ENCODE data around the gene KRT79.
"Not testable (repeated sequence)": the region's sequence is repeated elsewhere in the genome, so short reads cannot be mapped to it uniquely, and the experiment has no call there.

KRT79 gene

DNA sequence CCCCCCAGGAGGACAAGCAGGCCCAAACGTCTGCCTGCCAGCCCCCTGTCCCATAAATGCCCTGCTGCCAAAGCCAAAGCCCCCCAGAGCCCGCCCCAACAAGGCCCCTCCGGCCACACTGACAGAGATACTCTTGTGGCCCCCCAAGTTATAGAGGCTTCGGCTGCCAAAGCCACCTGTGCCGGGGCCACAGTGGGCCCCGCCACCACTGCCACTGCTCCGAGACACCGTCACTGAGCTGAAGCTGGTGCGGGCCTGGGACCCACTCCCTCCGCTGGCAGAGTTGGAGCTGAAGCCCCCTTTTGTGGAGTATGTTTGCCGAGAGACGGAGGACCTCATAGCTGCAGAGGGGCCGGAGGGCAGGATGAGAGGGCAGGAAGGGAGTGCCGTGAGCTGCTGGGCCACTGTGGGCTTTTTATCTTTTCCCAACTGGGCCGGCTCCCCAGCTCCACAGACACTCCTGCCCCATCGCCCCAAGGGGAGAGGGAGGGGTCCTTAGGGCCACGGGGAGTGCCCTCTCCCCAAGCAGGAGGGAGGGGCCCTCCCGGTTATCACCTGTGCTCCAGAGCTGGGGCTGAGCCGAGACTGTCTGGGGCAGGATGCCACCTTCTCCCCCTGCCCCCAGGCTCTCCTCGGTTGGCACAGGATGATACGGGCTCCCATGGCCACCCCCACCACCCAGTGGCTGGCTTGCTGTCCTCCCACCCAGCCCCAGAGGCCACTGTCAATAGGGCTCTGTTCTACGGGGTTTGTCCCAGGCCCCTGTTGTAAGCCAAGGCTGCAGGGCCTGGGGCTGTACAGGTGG, at the start of gene KRT79:
KRT79 (minus strand) TSS at position 390 of the 805 bp plus-strand sequence; CDS start at position 339, 51 bp downstream.
- DNase-seq: no peak

DNA sequence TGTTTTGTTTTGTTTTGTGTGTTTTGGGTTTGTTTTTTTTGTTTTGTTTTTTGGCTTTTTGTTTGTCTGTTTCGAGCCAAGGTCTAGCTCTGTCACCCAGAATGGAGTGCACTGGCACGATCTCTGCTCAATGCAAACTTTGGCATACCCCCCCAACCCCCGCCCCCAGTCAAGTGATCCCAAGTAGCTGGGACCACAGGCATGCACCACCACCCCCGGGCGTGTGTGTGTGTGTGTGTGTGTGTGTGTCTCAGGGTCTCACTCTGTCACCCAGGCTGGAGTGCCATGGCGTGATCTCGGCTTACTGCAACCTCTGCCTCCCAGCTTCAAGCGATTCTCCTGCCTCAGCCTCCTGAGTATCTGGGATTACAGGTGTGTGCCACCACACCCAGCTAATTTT, 46.4 kb upstream of the KRT79 start:
- not testable (repeated sequence) for DNase-seq

DNA sequence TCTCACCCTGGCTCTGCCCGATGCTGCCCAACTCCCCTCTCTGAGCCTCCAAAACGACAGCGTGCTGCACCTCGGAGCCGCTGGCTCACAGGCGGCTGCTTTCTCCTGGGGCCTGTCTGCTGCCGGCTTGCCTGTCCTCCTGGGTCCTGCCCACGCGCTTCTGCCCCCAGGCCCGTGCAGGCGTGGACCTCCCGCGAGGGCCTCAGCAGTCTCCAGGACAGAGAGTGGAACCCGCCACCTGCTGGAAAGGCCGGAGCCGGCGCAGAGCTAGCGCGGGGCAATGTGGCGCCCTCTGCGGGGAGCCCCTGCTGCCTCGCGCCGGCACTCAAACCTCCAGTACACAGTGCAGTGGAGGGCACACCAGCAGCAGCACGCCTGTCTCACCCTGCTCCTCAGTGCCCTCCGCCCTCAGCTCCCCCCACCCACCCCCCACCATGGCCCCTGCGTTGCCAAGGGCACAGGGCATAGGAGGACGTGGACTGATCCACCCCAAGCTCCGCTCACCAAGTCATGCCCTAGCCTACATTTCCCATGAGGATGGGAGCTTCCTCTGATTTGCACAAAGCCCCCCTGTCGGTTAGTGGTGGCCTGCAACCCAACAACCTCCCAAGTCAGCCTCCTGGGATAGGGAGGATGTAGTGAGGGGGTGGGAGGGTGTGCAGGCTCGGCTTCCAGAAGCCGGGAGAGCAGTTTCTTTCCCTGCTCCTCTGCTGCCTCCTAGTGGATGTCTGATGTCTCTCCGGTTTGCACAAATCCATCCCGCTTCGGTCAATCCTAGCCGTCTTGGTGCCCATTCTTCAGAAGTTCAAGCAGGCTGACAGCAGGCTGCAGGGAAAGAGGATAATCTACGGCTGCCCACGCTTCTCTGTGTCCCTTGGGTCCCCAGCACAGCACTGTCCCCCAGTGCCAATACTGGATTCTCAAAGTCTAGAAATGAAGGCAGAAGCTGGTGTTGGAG, 45.6 kb upstream of the KRT79 start:
- DNase-seq: peak; percentile 84

DNA sequence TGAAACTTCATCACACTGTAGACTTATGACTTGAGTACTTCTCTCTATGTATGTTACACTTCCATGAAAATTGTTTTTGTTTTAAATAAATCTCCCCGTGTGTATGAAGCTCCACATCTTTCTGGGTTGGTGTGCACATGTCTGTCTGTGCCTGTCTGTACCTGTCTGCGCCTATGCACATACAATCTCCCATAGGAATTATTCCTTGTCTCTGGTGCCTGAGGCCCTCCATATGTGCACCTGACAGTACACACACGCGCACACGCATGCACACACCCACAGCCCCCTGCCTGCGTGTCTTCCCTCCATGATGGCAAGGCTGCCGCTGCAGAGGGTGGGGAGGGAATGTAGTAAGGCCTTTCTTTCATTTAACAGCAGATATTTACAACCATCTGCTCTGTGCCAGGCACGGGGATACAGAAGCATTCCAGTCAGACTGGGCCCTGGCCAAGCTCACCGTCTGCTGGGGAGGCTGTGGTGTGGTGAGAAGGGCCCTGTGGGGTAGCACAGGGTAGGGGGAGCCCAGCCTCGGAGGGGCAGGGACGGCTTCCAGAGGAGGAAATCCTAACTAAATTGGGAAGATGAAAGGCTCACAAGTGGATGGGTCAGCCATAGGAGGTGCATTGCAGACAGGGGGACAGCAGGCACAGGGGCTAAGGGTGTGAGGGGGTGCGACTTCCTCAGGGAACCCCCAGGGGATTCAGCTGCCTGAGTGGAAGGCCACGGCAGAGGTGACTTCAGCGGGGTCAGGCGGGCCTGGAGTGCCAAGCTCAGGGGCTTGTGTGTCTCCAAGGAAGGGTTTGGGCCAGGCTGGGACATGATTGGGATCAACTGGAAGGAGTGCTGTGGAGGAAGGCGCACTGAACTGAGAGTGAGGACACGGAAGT, 44.6 kb upstream of the KRT79 start:
- DNase-seq: no peak

DNA sequence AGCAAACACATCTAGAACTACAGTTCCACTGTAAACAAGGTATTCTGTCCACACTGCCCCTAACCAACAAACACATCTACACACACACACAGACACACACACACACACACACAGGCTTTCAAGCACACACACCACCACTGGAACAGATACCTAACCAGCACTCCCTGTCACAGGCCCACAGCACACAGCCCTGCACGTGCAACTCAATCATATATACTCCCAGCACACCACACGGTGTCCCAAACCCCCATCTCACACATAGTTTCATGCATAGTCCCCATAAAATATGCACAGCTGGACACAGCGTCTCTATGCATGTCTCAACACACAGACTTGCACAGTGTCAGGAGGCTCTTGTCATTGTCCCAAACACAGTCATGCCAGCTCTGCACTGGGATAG, 43.1 kb upstream of the KRT79 start:
- no peak for DNase-seq

DNA sequence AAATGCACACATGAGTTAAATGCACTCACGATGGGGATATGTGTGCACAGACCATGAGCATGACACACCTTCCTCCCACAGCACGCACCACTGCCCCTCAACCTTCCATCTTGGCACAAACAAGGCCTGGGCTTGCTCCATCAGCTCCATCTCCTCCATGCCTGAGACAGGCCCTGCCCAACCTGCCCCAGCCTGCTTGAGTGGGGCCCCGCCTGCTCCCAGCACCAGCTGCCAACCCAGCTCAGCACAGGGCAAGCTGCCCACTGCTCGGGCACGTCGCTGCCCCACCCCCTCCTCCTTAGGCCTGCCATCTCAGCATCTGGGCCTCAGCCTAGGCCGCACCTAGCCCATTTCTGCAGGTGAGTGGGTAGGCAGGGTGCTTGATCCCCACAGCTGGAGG, 42.3 kb upstream of the KRT79 start:
- no peak for DNase-seq

DNA sequence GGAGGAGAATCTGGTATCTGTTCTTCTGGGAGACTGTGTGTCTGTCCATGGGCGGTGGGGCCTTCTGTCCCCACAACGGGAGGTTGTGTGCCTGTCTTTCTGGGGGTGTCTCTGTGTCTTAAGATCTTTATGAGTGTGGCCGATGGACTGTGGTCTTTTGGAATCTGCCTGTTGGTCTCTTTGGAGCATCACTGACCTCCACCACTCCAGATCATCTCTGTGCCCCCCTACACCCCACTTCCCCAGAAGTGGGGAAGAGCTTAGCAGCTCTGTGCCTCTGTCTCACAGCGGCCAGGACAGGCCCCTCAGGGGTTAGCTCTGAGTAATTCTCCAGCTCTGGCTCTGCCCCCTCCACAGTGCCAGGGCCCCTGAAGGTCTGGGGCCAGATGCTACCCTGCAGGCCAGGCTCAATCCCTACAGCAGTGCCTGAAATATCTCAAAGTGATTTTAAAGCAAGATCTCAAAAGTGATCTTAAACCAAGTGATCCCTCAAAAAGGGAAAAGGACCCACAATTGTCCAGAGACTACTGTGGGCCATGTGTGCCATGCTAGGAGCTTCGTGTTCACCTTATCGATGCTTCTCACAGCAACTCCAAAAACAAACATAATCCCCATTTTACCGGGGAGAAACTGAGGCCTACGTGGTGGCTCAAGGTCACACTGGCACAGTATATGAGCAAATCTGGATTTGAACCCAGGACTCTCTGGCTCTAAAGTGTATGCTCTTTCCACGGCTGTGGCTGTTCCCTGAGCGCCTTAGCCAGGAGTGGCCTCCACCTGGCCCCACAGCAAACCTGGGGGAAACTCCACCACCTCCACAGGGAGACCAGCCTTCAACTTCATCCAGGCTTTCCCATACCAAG, 40.7 kb upstream of the KRT79 start:
- DNase-seq: no peak

DNA sequence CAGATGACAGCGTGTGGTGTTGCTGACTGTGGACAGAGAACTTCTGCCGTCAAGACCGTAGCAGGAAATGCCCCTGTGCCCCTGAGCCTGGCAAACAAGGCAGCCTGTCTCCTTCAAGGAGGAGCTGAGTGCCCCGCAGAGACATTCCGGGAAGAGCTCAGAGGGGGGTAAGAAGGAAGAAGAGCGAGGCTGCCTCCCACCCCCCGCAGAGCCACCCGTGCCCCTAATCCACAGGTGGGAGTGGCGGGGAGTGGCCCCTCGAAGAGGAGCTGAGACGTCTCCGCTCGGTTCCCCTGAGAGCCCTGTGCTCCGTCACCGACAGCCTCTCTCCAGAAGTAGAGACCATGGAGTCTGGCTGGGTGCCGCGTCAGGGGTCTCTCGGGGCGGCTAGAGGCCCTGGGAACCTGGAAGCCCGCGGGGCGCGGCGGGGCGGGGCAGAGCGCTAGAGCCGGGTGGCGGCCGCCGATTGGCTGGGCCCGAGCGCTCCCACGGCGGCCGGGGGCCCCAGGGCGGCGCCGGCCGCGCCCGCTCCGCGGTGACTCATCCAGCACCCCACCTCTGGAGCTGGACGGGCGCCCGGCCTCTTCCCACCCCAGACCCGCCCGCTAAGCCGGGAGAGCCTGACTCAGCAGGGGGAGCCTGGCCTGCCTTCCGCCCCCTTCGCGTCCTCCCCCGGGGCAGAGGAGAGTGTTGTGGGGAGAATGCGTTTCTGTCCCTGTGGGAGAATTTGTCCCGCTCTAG, 39.9 kb upstream of the KRT79 start:
- peak; percentile 84 for DNase-seq

DNA sequence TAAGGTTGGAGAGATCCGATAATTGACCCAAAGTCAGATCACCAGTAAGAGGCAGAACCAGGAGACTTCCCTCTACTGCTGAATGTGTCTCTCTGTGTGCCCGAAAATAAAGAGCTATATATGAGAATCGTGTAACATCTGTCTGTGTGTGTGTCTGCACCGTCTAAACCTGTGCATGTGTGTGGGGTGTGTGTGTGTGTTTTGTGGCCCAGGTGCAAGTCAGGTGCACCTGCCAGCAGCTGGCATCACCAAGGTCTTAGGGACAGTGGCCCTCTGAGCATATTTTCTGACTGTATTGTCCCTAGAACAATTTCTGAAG, 39.4 kb upstream of the KRT79 start:
- no peak for DNase-seq

DNA sequence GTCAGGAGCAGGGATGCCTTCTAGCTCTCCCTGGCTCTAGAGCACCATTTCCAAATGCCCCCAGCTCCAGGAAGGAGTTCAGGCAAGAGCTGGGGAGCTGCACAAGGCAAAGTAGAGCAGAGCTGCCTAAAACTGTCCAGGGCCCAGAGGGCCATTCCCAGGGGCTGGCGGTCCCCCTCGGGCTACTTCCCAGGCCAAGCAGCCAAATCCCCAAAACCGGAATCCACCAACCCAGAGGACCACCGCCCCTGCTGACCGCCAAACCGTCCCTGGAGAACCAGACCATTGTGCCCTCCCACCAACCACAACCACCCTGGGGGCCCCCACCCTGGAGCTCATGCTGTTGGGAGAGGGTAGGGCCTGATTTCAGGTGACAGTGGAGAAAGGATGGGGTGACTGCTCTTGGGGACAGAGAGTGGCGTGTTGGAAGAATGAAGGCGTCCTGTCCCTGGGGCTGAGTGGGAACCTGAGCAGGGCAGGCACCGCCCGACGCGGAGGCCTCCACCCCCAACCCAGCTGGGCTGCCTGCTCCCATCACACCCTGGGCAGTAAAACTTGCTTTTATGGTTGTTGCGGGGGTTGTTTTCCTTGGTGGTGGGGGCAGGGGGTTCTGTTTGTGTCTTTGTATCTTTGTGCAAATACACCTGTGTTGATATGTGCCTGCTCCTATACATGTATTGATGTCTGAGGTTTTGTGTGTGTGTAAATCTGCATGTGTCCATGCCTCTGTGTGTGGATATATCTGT, 38.7 kb upstream of the KRT79 start:
- no peak for DNase-seq

DNA sequence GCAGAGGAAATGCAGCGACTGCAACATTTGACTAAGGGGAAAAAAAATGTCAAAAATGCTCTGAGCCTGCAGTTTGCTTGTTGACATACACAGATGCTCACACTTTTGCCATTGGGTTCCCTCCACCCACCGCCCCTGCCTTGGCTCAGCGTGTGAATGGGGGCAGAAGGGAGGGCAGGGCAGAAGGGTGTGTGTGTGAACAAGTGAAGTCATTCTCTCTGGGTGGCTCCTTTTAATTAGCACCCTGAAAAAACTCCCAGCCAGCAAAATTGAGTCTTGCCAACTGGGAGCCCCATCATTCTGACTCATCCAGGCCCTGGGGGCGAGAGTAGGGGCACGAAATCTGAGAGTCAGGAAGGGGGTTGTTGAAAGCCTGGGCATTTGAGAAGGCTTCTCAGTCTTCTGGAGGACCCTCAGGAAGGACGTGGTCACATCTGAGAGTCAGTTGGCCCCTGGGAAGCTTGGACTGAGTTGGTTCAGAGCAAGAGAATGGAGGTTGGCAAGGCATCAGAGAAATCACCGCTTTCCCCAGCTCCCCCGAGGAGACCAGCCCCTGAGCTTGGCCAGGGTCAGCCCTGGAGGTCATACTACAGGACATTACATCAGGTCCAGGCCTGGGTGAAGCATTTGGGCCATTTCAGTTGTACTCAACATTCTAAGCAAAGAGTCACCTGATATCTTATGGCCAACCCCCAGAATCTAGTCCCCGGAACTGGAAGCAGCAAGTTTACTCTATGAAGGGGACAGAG, 37.4 kb upstream of the KRT79 start:
- DNase-seq: peak; percentile 51

DNA sequence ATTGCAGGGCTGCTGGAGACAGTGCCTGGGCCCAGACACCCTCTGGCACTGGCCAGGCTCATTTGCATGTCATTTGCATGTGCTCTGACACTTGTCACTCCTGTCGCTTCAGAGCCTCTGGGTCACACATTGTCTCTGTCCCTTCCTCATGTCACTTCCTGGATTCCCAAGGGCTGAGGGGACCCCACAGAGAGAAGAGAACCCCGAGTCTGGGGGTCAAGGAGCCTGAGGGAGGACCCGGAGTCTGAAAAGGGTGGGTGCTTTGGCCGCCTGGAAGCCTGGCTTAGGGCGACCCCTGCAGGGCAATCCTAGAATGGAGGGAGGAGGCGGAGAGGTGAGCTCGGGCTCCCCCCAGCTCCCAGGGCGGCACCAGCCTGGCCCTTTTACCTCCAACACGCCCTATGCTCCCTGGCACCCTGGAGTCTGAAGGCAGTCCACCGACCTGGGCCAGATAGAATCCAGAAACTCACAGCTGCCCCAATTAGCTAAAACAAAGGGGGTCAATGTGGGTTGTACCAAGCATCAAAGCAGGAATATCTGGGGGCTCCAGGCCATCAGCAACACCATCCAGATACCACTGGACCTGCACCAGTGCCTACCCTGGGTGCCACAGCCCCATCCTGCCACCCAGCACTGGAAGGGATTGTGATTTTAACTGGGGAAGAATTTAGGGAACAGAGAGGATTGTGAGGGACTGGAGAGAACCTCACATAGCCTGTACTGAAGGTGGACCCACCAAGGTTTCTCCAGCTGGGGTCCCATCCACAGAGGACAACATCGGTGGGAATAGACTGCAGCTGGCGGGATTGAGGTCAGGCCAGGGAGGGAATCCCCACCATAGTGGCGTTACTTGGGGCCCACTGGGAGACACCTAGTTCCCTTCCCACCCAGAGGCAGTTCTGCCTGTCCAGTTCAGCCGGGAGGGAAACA, 36.5 kb upstream of the KRT79 start:
- peak; percentile 59 for DNase-seq

DNA sequence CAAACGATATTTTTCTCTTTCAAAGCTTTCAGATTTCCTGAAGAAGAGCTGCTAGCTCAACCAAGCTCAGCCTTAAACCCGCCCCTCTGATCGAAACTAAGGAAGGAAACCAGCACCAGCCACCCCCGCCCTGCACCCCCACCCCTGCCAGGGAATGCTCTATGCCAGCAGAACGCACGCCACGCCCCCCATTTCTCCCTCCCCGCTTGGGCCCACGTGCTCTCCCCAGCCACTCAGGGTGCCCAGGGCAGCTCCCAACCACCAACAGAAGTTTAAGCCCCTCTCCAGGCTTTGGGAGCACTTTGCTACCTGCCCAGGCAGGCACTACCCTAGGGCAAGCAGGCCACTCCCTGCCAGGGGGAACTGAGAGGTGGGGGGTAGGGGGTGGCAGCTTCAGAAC, 33.5 kb upstream of the KRT79 start:
- peak; percentile 75 for DNase-seq

DNA sequence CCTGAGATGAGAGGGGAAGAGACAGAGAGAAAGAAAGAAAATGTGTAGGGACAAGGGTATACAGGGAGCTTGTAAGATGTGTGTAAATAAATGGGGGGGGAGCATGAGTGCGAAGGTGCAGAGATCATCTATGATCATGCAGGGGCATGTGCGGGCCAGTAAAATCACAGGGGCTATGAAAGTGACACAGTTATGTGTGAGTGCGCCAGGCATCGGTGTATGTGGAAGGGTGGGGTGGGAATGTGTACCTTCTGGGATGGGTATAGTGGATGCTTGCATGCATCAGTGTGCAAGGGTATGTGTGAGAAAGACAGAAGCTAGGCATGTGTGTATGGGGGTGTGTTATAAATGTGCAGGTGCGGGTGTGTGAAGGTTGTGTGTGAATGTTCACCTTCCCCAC, 33.0 kb upstream of the KRT79 start:
- no peak for DNase-seq

DNA sequence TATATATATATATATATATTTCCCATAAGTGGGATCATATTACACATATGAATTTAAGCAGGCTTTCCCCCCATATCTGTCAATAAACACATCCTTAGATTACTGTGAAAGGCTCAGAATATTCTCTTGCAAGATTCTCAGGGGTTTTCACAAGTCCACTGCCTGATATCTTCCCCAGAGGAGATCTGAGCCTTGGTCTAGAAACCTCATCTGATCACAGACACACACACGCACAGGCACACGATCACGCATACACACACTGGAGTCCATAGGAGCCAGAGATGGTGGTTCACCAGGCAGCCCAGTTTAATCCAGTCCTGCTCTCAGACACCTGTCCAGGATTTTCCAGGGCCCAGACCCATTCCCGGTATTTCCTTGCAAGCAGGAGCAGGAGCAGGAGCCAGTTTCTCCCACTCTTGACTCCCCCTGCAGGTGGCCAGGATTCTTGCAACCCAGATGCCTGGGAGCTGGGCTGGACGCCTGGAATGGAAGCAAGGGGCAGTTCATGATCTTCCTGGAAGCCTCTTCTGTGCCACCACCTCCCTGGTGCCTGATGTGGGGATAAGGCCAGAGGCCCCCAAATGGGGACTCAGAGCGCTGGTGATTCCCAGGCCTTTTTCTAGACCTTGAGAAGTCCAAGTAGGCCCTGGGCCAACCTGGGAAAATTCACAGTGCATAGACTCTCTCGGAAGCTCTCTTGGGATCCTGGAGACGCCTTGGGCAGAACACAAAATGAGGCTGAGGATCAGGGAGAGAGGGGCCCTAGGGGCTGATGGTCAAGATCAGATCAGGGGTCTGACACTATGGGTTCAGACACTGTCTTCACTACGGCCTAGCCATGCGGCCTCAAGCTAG, 31.2 kb upstream of the KRT79 start:
- peak; percentile 64 for DNase-seq

DNA sequence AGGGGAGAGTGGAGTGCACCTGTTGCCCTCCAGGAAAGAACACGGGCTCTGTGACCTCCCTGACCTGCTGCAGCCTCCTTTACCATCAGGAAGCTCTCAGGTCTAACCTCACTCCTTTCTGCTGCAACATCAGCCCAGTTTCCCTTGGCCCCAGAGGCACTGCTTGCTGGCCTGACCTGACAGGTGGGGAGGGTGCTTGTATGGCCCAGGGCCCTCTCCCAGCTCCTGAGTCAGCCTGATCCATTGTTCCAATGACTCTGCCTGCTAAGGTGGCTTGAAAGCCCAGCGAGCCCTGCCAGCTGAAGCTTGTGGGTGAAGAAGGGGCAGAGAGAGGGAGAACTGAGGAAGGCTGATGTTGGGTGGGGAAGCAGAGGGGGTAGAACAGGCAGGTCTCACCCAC, 27.9 kb upstream of the KRT79 start:
- DNase-seq: no peak

DNA sequence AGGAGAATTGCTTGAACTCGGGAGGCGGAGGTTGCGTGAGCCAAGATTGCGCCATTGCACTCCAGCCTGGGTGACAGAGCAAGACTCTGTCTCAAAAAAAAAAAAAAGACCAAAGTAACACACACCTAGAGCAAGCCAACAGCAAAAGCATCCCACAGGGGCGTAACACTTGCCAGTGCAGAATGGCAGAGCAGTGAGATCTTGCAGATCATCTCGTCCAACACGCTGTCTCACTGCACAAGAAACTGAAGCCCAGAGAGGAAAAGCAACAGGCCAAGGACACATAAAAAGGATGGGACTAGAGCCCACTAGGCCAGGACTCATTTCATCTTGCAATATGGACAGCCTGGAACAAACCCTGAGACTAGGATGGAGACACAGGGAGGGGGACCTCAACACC, 27.4 kb upstream of the KRT79 start:
- no peak for DNase-seq
